HT1080 (cell line): ENCODE results near the gene CAPN2. TPM values are rescaled to one million over a fixed set of nuclear protein-coding genes. Genes with fewer than 3 reads are reported as not detected.
"Not testable (repeated sequence)": the region's sequence is repeated elsewhere in the genome, so short reads cannot be mapped to it uniquely, and the experiment has no call there.

ENCODE experiments used
- DNase-seq: peaks from one replicate; pipeline ENCODE4 v3.0.0-alpha.2; 2015; ENCODE audit warnings: low read depth
- total RNA-seq: library from RNA; depleted of rRNA; stranded (reverse); fragments of >200 nt; shearing (Covaris generic); gene quantifications from 2 replicates; pipeline ENCODE4 v1.2.3, GENCODE V29; 2014

CAPN2 gene
- total RNA-seq, 1 experiment from 2014 or later = 422 TPM

- DNase-seq = no peak
These were observed 72.2 kb downstream of the CAPN2 start for GRCh38 chr1:223784541-223784940.

- no peak for DNase-seq
These were observed 73.5 kb downstream of the CAPN2 start for GRCh38 chr1:223785808-223786207.

GRCh38 chr1:223788746-223789415, 76.5 kb downstream of the CAPN2 start:
- DNase-seq = no peak

DNA sequence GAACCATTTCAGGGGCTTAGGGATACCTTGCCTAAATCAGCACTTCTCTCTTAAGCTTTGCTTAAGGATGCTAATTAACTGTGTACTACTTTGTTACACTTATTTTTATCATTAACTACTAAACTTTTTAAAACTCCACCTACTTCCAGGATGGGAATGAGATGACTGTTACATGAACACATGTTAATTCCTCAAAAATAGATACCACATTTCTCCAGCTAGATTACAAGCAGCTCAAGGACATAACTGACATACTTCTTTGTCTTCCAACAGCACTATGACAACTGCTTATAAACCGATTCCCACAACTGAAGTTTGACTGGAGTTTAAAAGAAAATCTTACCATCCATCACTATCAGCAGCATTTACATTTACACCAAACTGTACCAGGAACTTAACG, 79.7 kb downstream of the CAPN2 start:
- DNase-seq = no peak

DNA sequence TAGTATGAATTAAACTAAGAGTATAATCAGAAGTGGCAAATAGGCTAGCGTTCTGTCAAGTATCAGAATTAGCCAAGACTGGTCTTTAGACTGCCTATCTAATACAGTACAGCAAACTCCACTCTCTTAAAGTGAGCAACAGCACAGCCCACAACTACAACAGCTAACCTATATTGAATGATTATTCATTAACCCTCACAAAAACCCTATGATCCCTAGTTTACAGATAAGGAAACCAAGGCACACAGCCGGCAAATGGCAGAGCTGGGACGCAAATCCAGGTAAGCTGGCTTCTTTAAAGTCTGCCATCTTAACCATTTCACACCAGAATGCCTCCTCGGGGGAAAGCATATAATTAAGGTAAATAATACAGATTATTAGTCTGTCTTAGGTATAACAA, 81.4 kb downstream of the CAPN2 start:
- DNase-seq = no peak

DNA sequence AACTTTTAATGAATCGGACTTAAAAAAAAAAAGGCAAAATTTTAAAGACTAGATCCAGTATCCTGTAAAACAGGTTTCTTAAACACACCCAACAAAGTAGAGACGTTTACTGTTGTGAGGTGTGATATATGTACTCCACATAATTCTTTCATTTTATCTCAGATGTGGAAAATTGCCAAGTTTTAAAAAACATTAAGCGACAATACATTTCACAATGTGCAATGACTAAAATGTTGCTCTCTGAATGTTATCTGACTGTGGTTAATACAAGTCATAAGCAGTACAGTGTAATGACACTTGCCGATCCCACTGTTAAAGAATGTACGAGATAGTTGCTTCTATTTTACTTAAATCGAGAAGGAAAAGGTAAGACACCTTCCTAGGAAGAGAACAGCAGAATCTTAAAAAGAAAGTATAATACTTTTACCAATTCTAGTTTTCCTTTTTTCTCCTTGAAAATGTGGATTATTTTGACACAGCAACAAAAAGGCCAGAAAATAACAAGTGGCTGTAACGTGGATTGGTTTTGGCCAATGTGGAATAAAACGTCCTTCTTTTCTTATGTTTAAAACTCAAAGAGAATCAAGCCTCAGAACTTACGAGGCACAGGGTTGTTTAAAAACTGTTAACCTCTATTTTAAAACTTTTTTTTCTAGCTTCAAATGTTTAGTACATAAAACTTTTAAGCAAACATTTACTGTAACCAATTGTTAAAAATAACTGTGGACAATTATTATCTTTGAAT, 82.0 kb downstream of the CAPN2 start:
- no peak for DNase-seq

DNA sequence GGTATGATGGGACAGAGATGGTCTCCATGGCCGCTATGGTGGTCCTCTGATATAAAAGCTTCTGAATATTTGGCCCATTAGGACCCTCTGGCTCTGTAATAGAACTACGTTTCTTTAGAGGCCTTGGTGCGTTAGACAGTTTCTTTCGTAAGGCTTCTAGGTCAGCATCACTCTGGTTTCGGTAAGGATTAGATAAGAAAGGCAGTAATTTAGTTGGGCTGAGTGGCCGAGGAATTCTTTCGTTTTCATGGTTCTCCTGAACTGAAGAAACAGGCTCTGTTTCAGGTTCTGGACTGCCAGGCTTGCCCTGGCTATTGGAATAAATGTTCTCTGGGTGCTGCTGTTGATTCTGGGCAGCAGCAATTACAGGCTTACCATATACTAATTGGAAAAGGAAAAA, 83.9 kb downstream of the CAPN2 start:
- no peak for DNase-seq

- no peak for DNase-seq
These were observed 89.7 kb downstream of the CAPN2 start for GRCh38 chr1:223802032-223802431.

DNA sequence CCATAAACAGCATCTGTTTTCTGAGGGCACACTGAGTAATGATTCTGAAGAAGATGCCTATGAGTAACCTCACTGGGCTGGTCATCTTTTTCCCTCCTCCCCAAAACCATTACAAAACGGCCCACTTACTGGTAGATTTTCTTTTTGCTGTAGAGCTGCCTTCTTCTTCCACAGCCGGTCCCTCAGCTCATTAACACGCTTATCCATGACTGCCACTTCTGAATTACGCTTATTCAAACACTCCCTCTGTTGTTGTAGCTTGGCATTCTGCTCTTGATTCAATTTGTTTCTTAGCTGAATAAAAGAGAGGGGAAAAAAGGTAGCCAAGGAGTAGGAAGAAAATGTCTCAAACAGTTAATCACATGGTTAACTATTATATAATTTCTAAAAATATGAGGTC, 90.3 kb downstream of the CAPN2 start:
- DNase-seq = no peak

GRCh38 chr1:223803211-223803610, 90.9 kb downstream of the CAPN2 start:
- no peak for DNase-seq

DNA sequence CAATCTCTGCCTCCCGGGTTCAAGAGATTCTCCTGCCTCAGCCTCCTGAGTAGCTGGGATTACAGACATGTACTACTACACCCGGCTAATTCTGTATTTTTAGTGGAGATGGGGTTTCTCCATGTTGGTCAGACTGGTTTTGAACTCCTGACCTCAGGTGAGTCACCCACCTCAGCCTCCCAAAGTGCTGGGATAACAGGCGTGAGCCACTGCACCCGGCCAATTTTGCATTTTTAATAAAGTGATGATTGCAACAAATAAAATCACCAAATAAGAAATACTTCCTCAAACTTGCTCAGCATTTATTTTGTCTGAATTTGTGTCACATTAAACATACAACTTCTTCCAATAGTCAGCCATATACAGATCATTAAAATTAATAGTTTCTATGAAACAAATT, 97.6 kb downstream of the CAPN2 start:
- peak; percentile 41 for DNase-seq

DNA sequence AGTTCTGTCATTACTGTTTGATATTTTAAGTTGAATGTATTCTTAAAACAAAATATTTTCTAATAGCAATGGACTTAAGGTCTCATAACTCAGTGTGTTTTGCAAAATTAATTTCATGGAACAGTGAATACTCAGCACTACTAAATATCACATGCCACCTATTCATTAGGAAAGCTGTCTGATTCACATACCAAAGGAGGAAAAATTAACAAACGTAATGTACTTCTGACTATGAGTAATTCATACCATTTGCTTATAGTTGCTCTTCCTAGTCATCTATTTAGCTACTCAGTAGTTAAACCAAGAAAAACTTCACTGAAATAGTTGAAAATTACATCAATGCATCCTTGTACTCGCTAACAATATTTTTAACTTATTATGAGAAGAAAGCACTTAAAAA, 98.2 kb downstream of the CAPN2 start:
- no peak for DNase-seq

DNA sequence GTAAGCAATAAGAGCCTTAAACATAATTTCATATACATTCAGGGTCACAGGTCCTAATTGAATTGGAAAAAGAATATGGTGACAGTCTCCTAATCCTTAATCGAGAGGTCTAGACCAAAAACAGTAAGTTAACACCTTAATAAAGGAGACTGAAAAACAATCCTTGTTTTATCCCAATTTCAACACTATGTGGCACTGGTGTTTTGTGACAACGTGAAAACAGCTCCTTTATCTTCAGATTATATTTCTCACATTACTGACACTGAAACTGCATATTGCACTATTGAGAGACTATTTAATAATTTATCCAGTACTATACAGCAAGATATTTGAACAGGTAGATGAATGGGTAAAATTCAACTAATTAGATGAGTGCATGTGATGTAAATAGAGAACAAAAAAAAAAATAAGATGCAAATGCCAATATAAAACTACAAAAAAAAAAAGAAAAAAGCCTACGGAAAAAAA, 99.3 kb downstream of the CAPN2 start:
- peak; percentile 33 for DNase-seq

DNA sequence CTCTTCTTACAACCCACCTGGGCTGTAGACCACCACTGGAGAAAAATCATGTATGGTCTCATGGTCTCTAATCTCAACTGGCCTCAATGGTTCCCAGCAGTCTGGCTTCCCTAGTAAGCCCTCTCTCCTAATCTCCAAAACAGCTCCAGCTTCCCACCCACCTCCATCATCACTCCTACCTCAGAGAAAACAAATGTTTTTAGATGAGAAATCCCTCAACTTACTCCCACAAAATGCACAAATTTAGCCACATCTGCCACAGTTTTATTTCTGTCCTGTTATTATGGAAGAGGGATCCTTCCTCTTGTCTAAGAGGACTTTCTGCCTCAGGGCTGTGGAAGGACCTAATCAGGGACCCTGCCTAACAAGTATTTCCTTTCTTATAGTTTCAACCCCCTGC, 101.3 kb downstream of the CAPN2 start:
- no peak for DNase-seq

DNA sequence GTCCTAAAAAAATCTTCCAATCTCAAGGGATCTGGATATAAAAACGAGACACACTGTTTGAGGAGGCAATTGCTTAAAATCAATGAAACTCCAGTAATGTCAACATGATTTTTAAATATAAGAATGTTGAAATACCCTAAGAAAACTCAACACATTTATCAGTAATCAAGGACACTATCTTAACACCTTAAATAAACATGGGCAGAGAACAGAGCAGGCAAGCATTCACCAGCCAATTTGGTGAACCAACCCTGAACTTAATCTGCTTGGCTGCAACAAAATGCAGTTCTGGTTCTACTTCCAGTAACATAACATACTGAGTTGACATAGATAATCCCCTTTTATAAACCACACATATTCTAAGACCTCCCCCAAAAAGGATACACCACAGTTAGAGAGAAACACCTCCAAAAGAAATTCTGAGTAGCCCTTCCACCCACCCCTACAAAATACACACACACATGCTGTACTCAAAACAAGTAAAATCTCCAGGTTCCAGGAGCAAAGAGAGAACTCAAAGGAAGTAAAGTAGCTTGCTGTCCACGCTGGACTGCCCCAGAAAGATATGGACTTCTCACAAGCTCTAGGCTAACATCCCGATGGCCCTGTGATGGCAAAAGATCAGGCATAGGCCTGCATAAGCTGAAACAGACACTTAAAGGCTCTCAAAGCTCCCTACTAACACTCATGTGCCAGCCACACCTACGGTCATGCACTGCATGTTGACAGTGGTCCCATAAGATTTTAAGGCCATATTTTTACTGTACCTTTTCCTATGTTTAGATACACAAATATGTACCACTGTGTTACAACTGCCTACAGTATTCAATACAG, 102.9 kb downstream of the CAPN2 start:
- DNase-seq = no peak

GRCh38 chr1:223815865-223816264, 103.5 kb downstream of the CAPN2 start:
- DNase-seq = peak; percentile 68

- DNase-seq = not testable (repeated sequence)
These were observed 104.9 kb downstream of the CAPN2 start for GRCh38 chr1:223817265-223817664.

DNA sequence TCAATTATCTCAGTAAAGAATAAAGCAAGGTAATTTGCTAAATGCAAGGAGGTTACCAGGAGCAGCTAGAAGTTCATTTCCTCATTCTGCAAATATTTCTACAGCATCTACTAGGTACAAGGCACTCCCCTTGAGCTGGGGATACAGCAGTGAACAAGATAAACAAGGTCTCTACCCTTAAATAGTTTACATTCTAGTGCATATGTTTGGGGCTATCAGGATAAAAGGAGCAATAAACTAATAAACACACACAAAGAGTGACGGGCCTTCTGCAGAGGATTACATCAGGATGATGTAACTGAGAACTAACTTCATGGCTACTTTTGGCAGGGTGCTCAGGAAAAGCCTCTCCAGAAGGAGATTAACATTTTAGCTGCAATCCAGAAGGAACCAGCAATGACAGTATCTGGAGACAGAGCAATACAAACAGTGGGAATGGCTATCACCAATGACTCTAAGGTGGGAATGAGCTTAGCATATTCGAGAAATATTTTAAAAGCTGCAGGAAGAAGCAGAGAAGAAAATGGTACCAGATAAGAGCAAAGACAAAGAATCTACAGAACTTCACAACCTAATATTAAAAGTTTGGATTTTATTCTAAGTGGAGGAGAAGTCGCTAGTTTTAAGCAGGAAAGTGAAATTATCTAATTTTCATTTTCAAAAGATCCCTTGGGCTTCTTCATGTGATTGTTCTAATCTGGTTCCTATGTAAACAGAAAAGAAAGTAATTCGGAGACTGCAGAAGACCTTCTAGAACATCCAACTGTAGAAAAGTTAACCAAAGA, 107.6 kb downstream of the CAPN2 start:
- DNase-seq = no peak

GRCh38 chr1:223820515-223820858, 108.1 kb downstream of the CAPN2 start:
- DNase-seq = no peak

DNA sequence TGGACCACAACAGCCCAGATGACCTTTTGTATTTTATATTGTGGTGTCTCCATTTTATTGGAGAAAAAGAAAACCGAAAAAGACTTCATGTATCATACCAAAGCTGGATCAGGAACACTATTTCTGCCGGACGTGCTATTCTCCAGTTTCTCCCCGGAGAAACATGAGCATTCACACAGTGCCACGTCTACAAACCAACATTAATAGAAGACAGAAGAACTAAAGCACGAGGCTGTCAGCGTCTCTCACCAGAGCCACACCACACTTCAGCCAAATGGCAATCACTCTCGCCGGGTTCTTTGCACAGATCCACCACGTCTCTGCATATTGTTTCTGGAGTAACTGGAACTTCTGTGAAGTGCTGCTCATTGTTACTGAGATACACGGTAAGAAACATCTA, 108.6 kb downstream of the CAPN2 start:
- DNase-seq = no peak

- no peak for DNase-seq
These were observed 111.9 kb downstream of the CAPN2 start for GRCh38 chr1:223824287-223824686.
